Fibroblast of lung (primary cell): ENCODE data around the gene CACNB2. TPM values are rescaled to one million over a fixed set of nuclear protein-coding genes. Genes with fewer than 3 reads are reported as not detected.
"Not testable (repeated sequence)": the region's sequence is repeated elsewhere in the genome, so short reads cannot be mapped to it uniquely, and the experiment has no call there.

ENCODE experiments used
- DNase-seq, 2 donors: peaks; one replicate each; pipeline versions ENCODE4 v3.0.0 to v3.0.0-alpha.2; 2010; ENCODE audit warnings: low read depth in 2 of 2
- H2AFZ ChIP-seq: 2 replicates; pipeline ENCODE4 v1.5.1; 2012; ENCODE audit warnings: low read length, control low read depth, inconsistent platforms
- H3K27ac ChIP-seq: 2 replicates; pipeline ENCODE4 v1.5.1; 2011; ENCODE audit warnings: low read length, control low read depth; ENCODE audit not compliant: insufficient read depth
- H3K27me3 ChIP-seq: 2 replicates; pipeline ENCODE4 v1.5.1; 2011; ENCODE audit warnings: mild to moderate bottlenecking, low read length; ENCODE audit not compliant: control insufficient read depth, insufficient read depth
- H3K36me3 ChIP-seq: 2 replicates; pipeline ENCODE4 v1.5.1; 2011; ENCODE audit warnings: low read length; ENCODE audit not compliant: control insufficient read depth, insufficient read depth
- H3K4me1 ChIP-seq: 2 replicates; pipeline ENCODE4 v1.5.1; 2011; ENCODE audit warnings: low read length; ENCODE audit not compliant: control insufficient read depth, insufficient read depth; ENCODE audit errors: extremely low read depth
- H3K4me2 ChIP-seq: 2 replicates; pipeline ENCODE4 v1.5.1; 2011; ENCODE audit warnings: low read length, control low read depth; ENCODE audit not compliant: insufficient read depth; ENCODE audit errors: extremely low read depth
- H3K4me3 ChIP-seq, 4 experiments: fragments of 200-600 bp in 1 of 4; sonication (generic) in 1 of 4; replicated peaks in 1 of 4; 2 replicates each; pipeline ENCODE4 v1.5.1; 2011 to 2016; ENCODE audit warnings: low read length in 4 of 4, low read depth in 3 of 4, mild to moderate bottlenecking in 3 of 4, control low read depth in 2 of 4, inconsistent platforms in 1 of 4, mixed read lengths in 1 of 4; ENCODE audit not compliant: insufficient read depth in 1 of 4; ENCODE audit errors: control extremely low read depth in 1 of 4
- H3K79me2 ChIP-seq: 2 replicates; pipeline ENCODE4 v1.5.1; 2012; ENCODE audit warnings: mild to moderate bottlenecking, low read length, inconsistent platforms; ENCODE audit not compliant: control insufficient read depth, insufficient read depth
- H3K9ac ChIP-seq: 2 replicates; pipeline ENCODE4 v1.5.1; 2011; ENCODE audit warnings: mild to moderate bottlenecking, low read length, control low read depth; ENCODE audit not compliant: insufficient read depth
- H3K9me3 ChIP-seq: 2 replicates; pipeline ENCODE4 v1.5.1; 2012; ENCODE audit warnings: low read depth, low read length; ENCODE audit not compliant: control insufficient read depth, insufficient read depth
- H4K20me1 ChIP-seq: 2 replicates; pipeline ENCODE4 v1.5.1; 2011; ENCODE audit warnings: low read length; ENCODE audit not compliant: control insufficient read depth, insufficient read depth; ENCODE audit errors: extremely low read depth
- EZH2 ChIP-seq: IDR thresholded peaks from 2 replicates; pipeline ENCODE4 v1.5.1; 2012; ENCODE audit warnings: low read length, control low read depth, mild to moderate bottlenecking; ENCODE audit errors: missing control alignments
- polyA plus RNA-seq, 2 donors: library from polyadenylated mRNA; depleted of rRNA in 1 of 2; stranded (reverse) in 1 of 2; unstranded in 1 of 2; fragments of >200 nt; gene quantifications; 2 replicates each; pipeline ENCODE4 v1.2.1, GENCODE V29; 2011 to 2012; ENCODE audit warnings: missing spikeins in 1 of 2
- total RNA-seq: library from RNA; depleted of rRNA; stranded (reverse); fragments of >200 nt; gene quantifications from 2 replicates; pipeline ENCODE4 v1.2.1, GENCODE V29; 2014
- TF ChIP-seq, protein P1 (sequence below), 2 donors: IDR thresholded peaks in 1 of 2; conservative IDR thresholded peaks in 1 of 2; 1 replicate in 1 of 2; 2 replicates in 1 of 2; pipeline ENCODE4 v1.5.1; 2011 to 2012; ENCODE audit warnings: low read length in 2 of 2, control low read depth in 1 of 2, inconsistent platforms in 1 of 2, low read depth in 1 of 2, mild to moderate bottlenecking in 1 of 2

CACNB2 gene
- total and polyA plus RNA-seq, 2 donors (not counting 1 experiment from before 2014, with no cell fraction given), result 0.66 to 0.70 TPM

DNA sequence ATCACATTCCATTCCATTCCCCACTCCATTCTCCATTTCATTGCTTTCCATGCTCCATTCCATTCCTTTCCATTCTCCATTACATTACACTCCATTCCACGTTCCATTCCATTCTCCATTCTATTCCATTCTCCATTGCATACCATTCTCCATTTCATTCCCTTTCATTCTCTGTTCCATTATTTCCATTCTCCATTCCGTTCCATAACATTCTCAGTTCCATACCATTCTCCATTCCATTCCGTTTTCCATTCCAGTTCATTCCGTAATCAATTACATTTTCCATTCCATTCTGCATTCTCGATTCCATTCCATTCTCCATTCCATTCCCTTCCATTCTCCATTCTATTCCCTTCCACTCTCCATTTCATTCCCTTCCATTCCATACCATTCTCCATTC, 424.8 kb downstream of the CACNB2 start:
- H3K36me3 ChIP-seq, result no peaks in the 10 kb centered on the region
- TF ChIP-seq, protein P1, sequence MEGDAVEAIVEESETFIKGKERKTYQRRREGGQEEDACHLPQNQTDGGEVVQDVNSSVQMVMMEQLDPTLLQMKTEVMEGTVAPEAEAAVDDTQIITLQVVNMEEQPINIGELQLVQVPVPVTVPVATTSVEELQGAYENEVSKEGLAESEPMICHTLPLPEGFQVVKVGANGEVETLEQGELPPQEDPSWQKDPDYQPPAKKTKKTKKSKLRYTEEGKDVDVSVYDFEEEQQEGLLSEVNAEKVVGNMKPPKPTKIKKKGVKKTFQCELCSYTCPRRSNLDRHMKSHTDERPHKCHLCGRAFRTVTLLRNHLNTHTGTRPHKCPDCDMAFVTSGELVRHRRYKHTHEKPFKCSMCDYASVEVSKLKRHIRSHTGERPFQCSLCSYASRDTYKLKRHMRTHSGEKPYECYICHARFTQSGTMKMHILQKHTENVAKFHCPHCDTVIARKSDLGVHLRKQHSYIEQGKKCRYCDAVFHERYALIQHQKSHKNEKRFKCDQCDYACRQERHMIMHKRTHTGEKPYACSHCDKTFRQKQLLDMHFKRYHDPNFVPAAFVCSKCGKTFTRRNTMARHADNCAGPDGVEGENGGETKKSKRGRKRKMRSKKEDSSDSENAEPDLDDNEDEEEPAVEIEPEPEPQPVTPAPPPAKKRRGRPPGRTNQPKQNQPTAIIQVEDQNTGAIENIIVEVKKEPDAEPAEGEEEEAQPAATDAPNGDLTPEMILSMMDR (conservative IDR thresholded peaks at IDR 0.05 in 1 of 2, IDR thresholded peaks at IDR 0.05 in 1 of 2; ENCODE audit: low read depth in 1 of 2, low read length in 2 of 2), result no peak
- TF ChIP-seq EZH2, result no peak
- H3K4me1 ChIP-seq, result no peaks in the 10 kb centered on the region
- no peak overlapping the region for H3K27ac ChIP-seq
- H3K9ac ChIP-seq, result no peak overlapping the region
- no peaks in the 10 kb centered on the region for H4K20me1 ChIP-seq
- no peaks in the 10 kb centered on the region for H3K27me3 ChIP-seq
- no peak overlapping the region for H2AFZ ChIP-seq
- H3K4me2 ChIP-seq, result no peak overlapping the region
- no peaks in the 10 kb centered on the region for H3K79me2 ChIP-seq
- H3K4me3 ChIP-seq, result no peak overlapping the region
- no peaks in the 10 kb centered on the region for H3K9me3 ChIP-seq
- DNase-seq, result no peak

DNA sequence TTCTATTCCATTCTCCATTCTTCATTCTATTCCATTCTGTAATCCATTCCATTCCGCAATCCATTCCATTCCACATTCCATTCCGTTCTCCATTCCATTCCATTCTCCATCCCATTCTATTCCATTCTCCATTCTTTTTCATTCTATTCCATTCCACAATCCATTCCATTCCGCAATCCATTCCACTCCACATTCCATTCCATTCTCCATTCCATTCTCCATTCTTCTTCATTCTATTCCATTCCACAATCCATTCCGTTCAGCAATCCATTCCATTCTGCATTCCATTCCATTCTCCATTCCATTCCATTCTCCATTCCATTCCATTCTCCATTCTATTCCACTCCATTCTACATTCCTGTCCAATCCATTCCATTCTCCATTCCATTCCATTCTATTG, 426.0 kb downstream of the CACNB2 start:
- no peaks in the 10 kb centered on the region for H3K79me2 ChIP-seq
- no peak overlapping the region for H3K4me2 ChIP-seq
- H3K9ac ChIP-seq, result no peak overlapping the region
- no peaks in the 10 kb centered on the region for H4K20me1 ChIP-seq
- TF ChIP-seq, protein P1 (conservative IDR thresholded peaks at IDR 0.05 in 1 of 2, IDR thresholded peaks at IDR 0.05 in 1 of 2; ENCODE audit: low read depth in 1 of 2, low read length in 2 of 2), result no peak
- TF ChIP-seq EZH2, result no peak
- no peak for DNase-seq
- H2AFZ ChIP-seq, result no peak overlapping the region
- no peak overlapping the region for H3K4me3 ChIP-seq
- no peaks in the 10 kb centered on the region for H3K9me3 ChIP-seq
- no peaks in the 10 kb centered on the region for H3K4me1 ChIP-seq
- no peaks in the 10 kb centered on the region for H3K27me3 ChIP-seq
- H3K27ac ChIP-seq, result no peak overlapping the region
- no peaks in the 10 kb centered on the region for H3K36me3 ChIP-seq

DNA sequence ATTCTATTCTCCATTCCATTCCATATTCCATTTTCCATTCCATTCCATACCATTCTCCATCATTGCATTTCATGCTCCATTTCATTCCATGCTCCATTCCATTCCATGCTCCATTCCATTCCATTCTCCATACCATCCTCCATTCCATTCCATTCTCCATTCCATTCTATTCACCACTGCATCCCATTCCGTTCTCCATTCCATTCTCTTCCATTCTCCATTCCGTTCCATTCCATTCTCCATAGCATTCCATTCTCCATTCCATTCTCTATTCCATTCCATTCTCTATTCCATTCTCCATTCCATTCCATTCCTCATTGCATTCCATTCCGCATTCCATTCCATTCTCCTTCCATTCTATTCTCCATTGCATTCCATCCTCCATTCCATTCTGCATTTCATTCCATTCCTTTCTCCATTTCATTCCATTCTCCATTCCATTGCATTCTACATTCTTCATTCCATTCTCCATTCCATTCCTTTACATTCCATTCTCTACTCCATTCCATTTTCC, 427.2 kb downstream of the CACNB2 start:
- no peaks in the 10 kb centered on the region for H4K20me1 ChIP-seq
- H3K4me1 ChIP-seq, result no peaks in the 10 kb centered on the region
- H2AFZ ChIP-seq, result no peak overlapping the region
- H3K9ac ChIP-seq, result no peak overlapping the region
- DNase-seq, result no peak
- no peak for TF ChIP-seq EZH2
- TF ChIP-seq, protein P1 (conservative IDR thresholded peaks at IDR 0.05 in 1 of 2, IDR thresholded peaks at IDR 0.05 in 1 of 2; ENCODE audit: low read depth in 1 of 2, low read length in 2 of 2), result no peak
- H3K79me2 ChIP-seq, result no peaks in the 10 kb centered on the region
- H3K27ac ChIP-seq, result no peak overlapping the region
- no peaks in the 10 kb centered on the region for H3K9me3 ChIP-seq
- no peak overlapping the region for H3K4me2 ChIP-seq
- H3K36me3 ChIP-seq, result no peaks in the 10 kb centered on the region
- no peaks in the 10 kb centered on the region for H3K27me3 ChIP-seq
- H3K4me3 ChIP-seq, result no peak overlapping the region

DNA sequence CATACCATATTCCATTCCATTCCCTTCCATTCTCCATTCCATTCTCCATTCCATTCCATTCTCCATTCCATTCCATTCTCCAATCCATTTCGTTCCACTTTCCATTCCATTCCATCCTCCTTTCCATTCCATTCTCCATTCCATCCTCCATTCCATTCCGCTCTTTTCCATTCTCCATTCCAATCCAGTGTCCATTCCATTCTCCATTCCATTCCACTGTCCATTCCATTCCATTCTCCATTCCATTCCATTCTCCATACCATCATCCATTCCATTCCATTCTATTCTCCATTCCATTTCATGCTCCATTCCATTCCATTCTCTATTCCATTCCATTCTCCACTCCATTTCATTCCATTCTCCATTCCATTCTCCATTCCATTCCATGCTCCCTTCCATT, 430.2 kb downstream of the CACNB2 start:
- H3K27me3 ChIP-seq, H2AFZ ChIP-seq, H3K4me2 ChIP-seq: not testable (repeated sequence)

More for the DNA sequence above, 430.2 kb downstream of the CACNB2 start:
- not testable (repeated sequence) for DNase-seq, H3K4me3 ChIP-seq, H3K4me1 ChIP-seq, H3K9ac ChIP-seq, H3K27ac ChIP-seq, H3K79me2 ChIP-seq, H3K9me3 ChIP-seq, H4K20me1 ChIP-seq, H3K36me3 ChIP-seq
